ENCODE results near the gene EMSY.

The EMSY gene

DNA sequence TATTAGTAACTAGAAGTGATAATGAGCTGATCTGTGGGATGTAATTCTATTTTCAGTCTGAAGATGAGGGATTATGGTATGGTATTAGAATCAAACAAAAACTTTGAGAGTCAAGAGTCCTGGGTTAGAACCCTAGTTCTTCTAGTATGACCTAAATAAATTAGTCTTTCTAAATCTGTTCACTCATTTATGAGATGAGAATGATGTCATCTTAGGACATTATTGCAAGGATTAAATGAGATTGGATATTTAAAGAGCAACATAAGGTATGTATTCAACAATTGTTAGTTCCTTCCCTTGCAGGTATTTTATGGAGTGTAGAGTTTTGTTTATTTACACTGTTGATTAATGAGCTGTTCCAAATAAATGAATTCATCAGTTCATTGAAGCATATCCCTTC lies 21.8 kb downstream of the EMSY start:
- H3K27ac ChIP-seq: no peak overlapping the region
- no peak overlapping the region for H3K4me3 ChIP-seq (IDR thresholded peaks at IDR 0.05; ENCODE audit: insufficient read depth, low read depth, low read length)
- no peaks in the 10 kb centered on the region for H3K27me3 ChIP-seq (ENCODE audit: insufficient read depth, low read depth)
- H3K4me1 ChIP-seq (ENCODE audit: low read depth, poor library complexity, severe bottlenecking): no peaks in the 10 kb centered on the region
- TF ChIP-seq, protein P1, sequence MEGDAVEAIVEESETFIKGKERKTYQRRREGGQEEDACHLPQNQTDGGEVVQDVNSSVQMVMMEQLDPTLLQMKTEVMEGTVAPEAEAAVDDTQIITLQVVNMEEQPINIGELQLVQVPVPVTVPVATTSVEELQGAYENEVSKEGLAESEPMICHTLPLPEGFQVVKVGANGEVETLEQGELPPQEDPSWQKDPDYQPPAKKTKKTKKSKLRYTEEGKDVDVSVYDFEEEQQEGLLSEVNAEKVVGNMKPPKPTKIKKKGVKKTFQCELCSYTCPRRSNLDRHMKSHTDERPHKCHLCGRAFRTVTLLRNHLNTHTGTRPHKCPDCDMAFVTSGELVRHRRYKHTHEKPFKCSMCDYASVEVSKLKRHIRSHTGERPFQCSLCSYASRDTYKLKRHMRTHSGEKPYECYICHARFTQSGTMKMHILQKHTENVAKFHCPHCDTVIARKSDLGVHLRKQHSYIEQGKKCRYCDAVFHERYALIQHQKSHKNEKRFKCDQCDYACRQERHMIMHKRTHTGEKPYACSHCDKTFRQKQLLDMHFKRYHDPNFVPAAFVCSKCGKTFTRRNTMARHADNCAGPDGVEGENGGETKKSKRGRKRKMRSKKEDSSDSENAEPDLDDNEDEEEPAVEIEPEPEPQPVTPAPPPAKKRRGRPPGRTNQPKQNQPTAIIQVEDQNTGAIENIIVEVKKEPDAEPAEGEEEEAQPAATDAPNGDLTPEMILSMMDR (conservative IDR thresholded peaks at IDR 0.05; ENCODE audit: low read depth, low read length): no peak
- H3K9ac ChIP-seq: no peak overlapping the region
- H3K79me2 ChIP-seq (ENCODE audit: insufficient read depth, low read depth): no peaks in the 10 kb centered on the region
- no peak overlapping the region for H2AFZ ChIP-seq (ENCODE audit: low read depth)
- no peaks in the 10 kb centered on the region for H4K20me1 ChIP-seq (ENCODE audit: insufficient read depth)
- H3K4me2 ChIP-seq: no peak overlapping the region
- H3K36me3 ChIP-seq (ENCODE audit: insufficient read depth): no peaks in the 10 kb centered on the region

DNA sequence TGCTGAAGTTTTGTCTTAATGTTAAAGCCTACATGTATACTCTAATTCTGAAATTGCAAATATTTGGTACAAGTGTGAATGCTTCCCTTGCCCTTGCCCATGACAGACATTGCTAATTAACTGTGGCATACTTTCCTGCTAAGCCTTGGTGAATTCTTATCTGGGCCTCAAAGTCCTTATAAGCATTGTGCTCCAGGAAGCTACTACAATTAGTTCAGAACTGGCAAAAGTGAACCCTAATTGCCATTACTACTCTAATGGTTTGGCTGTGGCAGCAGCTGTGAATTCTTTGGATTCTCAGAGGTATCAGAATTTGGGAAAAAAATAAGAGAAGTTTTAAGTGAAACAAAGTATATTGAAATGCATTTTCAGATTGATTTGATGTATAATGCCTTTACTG lies 24.3 kb downstream of the EMSY start:
- TF ChIP-seq, protein P1 (conservative IDR thresholded peaks at IDR 0.05; ENCODE audit: low read depth, low read length): no peak
- no peaks in the 10 kb centered on the region for H4K20me1 ChIP-seq (ENCODE audit: insufficient read depth)
- no peaks in the 10 kb centered on the region for H3K36me3 ChIP-seq (ENCODE audit: insufficient read depth)

DNA sequence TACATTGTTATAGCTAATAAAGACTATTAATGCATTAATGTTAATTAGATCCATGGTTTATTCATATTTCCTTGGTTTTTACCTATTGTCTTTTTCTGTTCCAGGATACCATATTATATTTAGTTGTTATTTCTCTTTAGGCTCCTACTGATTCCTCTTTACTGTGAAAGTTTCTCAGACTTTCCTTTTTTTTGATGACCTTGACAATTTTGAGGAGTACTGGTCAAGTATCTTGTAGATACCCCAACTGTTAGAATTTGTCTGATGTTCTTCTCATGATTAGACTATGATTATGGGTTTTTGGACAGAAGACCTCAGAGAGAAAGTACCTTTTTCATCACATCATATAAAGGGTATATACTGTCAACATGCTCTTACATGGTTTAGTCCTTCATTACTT lies 26.6 kb downstream of the EMSY start:
- no peaks in the 10 kb centered on the region for H3K27me3 ChIP-seq (ENCODE audit: insufficient read depth, low read depth)
- H3K79me2 ChIP-seq (ENCODE audit: insufficient read depth, low read depth): no peaks in the 10 kb centered on the region
- no peaks in the 10 kb centered on the region for H4K20me1 ChIP-seq (ENCODE audit: insufficient read depth)
- H3K4me2 ChIP-seq: no peak overlapping the region
- no peak overlapping the region for H3K27ac ChIP-seq
- H3K4me3 ChIP-seq (IDR thresholded peaks at IDR 0.05; ENCODE audit: insufficient read depth, low read depth, low read length): no peak overlapping the region
- no peaks in the 10 kb centered on the region for H3K36me3 ChIP-seq (ENCODE audit: insufficient read depth)
- no peak overlapping the region for H3K9ac ChIP-seq
- H3K4me1 ChIP-seq (ENCODE audit: low read depth, poor library complexity, severe bottlenecking): no peaks in the 10 kb centered on the region
- H2AFZ ChIP-seq (ENCODE audit: low read depth): no peak overlapping the region
- TF ChIP-seq, protein P1 (conservative IDR thresholded peaks at IDR 0.05; ENCODE audit: low read depth, low read length): no peak

More for the DNA sequence above, 24.3 kb downstream of the EMSY start:
- Histone ChIP-seq H2AFZ (ENCODE audit: low read depth) (no peak overlapping the region), H3K4me1 (ENCODE audit: low read depth, poor library complexity, severe bottlenecking) (no peaks in the 10 kb centered on the region), H3K27me3 (ENCODE audit: insufficient read depth, low read depth) (no peaks in the 10 kb centered on the region), H3K4me3 (IDR thresholded peaks at IDR 0.05; ENCODE audit: insufficient read depth, low read depth, low read length) (no peak overlapping the region), H3K9ac (no peak overlapping the region), H3K79me2 (ENCODE audit: insufficient read depth, low read depth) (no peaks in the 10 kb centered on the region), H3K4me2 (no peak overlapping the region), H3K27ac (no peak overlapping the region)

DNA sequence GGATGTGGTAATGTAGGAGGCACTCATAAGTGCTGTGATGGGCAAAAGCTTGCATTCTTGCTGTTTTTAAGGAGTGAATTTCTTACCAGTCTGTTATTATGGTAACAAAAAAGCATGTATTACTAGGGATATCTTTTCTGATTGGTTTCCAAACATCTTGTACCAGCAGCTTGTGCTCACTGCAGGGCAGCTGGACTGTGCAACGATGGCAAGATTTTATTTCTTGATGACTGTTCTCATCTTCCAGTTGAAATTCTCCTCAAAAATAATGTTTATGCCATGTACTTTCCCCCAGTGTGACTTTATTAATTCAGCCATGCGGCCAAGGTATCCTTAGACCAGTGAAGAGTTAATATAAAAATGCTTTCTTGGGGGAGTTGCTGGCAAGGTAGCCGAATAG lies 35.4 kb downstream of the EMSY start:
- no peak overlapping the region for H2AFZ ChIP-seq (ENCODE audit: low read depth)
- H3K4me2 ChIP-seq: no peak overlapping the region
- H3K79me2 ChIP-seq (ENCODE audit: insufficient read depth, low read depth): no peaks in the 10 kb centered on the region
- no peaks in the 10 kb centered on the region for H3K36me3 ChIP-seq (ENCODE audit: insufficient read depth)
- H3K9ac ChIP-seq: no peak overlapping the region
- H4K20me1 ChIP-seq (ENCODE audit: insufficient read depth): no peaks in the 10 kb centered on the region
- no peak overlapping the region for H3K27ac ChIP-seq
- no peak overlapping the region for H3K4me3 ChIP-seq (IDR thresholded peaks at IDR 0.05; ENCODE audit: insufficient read depth, low read depth, low read length)
- no peaks in the 10 kb centered on the region for H3K27me3 ChIP-seq (ENCODE audit: insufficient read depth, low read depth)
- H3K4me1 ChIP-seq (ENCODE audit: low read depth, poor library complexity, severe bottlenecking): no peaks in the 10 kb centered on the region
- TF ChIP-seq, protein P1 (conservative IDR thresholded peaks at IDR 0.05; ENCODE audit: low read depth, low read length): no peak

All from KMS-11 (cell line).